ENCODE results near the gene GPC6. TPM values are rescaled to one million over a fixed set of nuclear protein-coding genes. Genes with fewer than 3 reads are reported as not detected.

GPC6 gene
- total RNA-seq, 1 donor from 2014 or later: 50.3 TPM

GRCh38 chr13:93345024-93345423, 118.4 kb downstream of the GPC6 start:
- TF ChIP-seq CTCF (IDR thresholded peaks at IDR 0.05; ENCODE audit: unreplicated experiment): no peak
- no peak for DNase-seq (ENCODE audit: low spot score, unreplicated experiment)
- peaks cover 14% of the 10 kb centered on the region for H3K36me3 Mint-ChIP-seq (ENCODE audit: insufficient read depth)
- no peaks in the 10 kb centered on the region for H3K27me3 Mint-ChIP-seq
- H3K27ac Mint-ChIP-seq: no peak overlapping the region
- H3K4me3 Mint-ChIP-seq (ENCODE audit: low read depth): no peak overlapping the region
- peaks cover 4% of the 10 kb centered on the region for H3K4me1 Mint-ChIP-seq (ENCODE audit: low read depth)
- H3K9me3 Mint-ChIP-seq (ENCODE audit: low read depth): peaks cover 26% of the 10 kb centered on the region

- H3K4me1 Mint-ChIP-seq (ENCODE audit: low read depth): peaks cover 4% of the 10 kb centered on the region
- H3K36me3 Mint-ChIP-seq (ENCODE audit: insufficient read depth): peaks cover 12% of the 10 kb centered on the region
- no peak for DNase-seq (ENCODE audit: low spot score, unreplicated experiment)
- H3K27ac Mint-ChIP-seq: no peak overlapping the region
- H3K4me3 Mint-ChIP-seq (ENCODE audit: low read depth): no peak overlapping the region
- H3K27me3 Mint-ChIP-seq: no peaks in the 10 kb centered on the region
- TF ChIP-seq CTCF (IDR thresholded peaks at IDR 0.05; ENCODE audit: unreplicated experiment): no peak
- peaks cover 26% of the 10 kb centered on the region for H3K9me3 Mint-ChIP-seq (ENCODE audit: low read depth)
Observed at GRCh38 chr13:93345770-93346169, 119.2 kb downstream of the GPC6 start.

GRCh38 chr13:93352616-93353015, 126.0 kb downstream of the GPC6 start:
- Mint-ChIP-seq H3K4me1 (ENCODE audit: low read depth) (peaks cover 8% of the 10 kb centered on the region), H3K27me3 (no peaks in the 10 kb centered on the region), H3K27ac (no peak overlapping the region), H3K36me3 (ENCODE audit: insufficient read depth) (no peaks in the 10 kb centered on the region), H3K4me3 (ENCODE audit: low read depth) (no peak overlapping the region), H3K9me3 (ENCODE audit: low read depth) (peaks cover under 1% of the 10 kb centered on the region)
- TF ChIP-seq CTCF (IDR thresholded peaks at IDR 0.05; ENCODE audit: unreplicated experiment): no peak
- no peak for DNase-seq (ENCODE audit: low spot score, unreplicated experiment)

GRCh38 chr13:93355094-93355493, 128.5 kb downstream of the GPC6 start:
- TF ChIP-seq CTCF (IDR thresholded peaks at IDR 0.05; ENCODE audit: unreplicated experiment): no peak
- Mint-ChIP-seq H3K27ac (no peak overlapping the region), H3K27me3 (no peaks in the 10 kb centered on the region), H3K9me3 (ENCODE audit: low read depth) (no peaks in the 10 kb centered on the region), H3K36me3 (ENCODE audit: insufficient read depth) (no peaks in the 10 kb centered on the region), H3K4me1 (ENCODE audit: low read depth) (peaks cover 8% of the 10 kb centered on the region), H3K4me3 (ENCODE audit: low read depth) (no peak overlapping the region)
- DNase-seq (ENCODE audit: low spot score, unreplicated experiment): no peak

GRCh38 chr13:93356469-93356868, 129.9 kb downstream of the GPC6 start:
- H3K4me3 Mint-ChIP-seq (ENCODE audit: low read depth): no peak overlapping the region
- no peaks in the 10 kb centered on the region for H3K27me3 Mint-ChIP-seq
- H3K27ac Mint-ChIP-seq: no peak overlapping the region
- DNase-seq (ENCODE audit: low spot score, unreplicated experiment): no peak
- no peaks in the 10 kb centered on the region for H3K9me3 Mint-ChIP-seq (ENCODE audit: low read depth)
- peaks cover 8% of the 10 kb centered on the region for H3K4me1 Mint-ChIP-seq (ENCODE audit: low read depth)
- no peaks in the 10 kb centered on the region for H3K36me3 Mint-ChIP-seq (ENCODE audit: insufficient read depth)
- TF ChIP-seq CTCF (IDR thresholded peaks at IDR 0.05; ENCODE audit: unreplicated experiment): no peak

Data from progenitor cell of endocrine pancreas (in vitro differentiated cells).